ENCODE data around the gene CACYBP. TPM values are rescaled to one million over a fixed set of nuclear protein-coding genes. Genes with fewer than 3 reads are reported as not detected.

CACYBP gene
- total RNA-seq, 1 experiment from 2014 or later, result 194 TPM

GRCh38 chr1:174968750-174969244 lies 30.9 kb upstream of the CACYBP start:
- POLR2A ChIA-PET, result no interaction called here

GRCh38 chr1:174969977-174970376 lies 29.8 kb upstream of the CACYBP start:
- ChIA-PET CTCF (no interaction called here), RAD21 (ENCODE audit: low non-redundant PET in 1 of 2, low total read pairs in 2 of 2, uncharacterized antibody in 2 of 2, unreplicated experiment in 2 of 2) (no interaction called here), POLR2A (interaction anchor here (0.8 kb wide), 1 partner anchor 29 kb away, joined by 3 read pairs; no protein-coding TSS in a partner anchor)
- no peaks in the 10 kb centered on the region for H3K9me3 ChIP-seq (ENCODE audit: control insufficient read depth in 1 of 2, insufficient read depth in 1 of 2, low read depth in 1 of 2, low read length in 2 of 2)
- no peak overlapping the region for H2AFZ ChIP-seq (ENCODE audit: low read depth, low read length, poor library complexity, severe bottlenecking)
- H3K4me1 ChIP-seq (ENCODE audit: control insufficient read depth in 1 of 2, insufficient read depth in 2 of 2, low read length in 2 of 2), result peaks cover 0 to 2% of the 10 kb centered on the region in 2 experiments; a peak in 1 of 4 replicates
- no peaks in the 10 kb centered on the region for H3K79me2 ChIP-seq (ENCODE audit: insufficient read depth, low read length)
- H3K36me3 ChIP-seq (ENCODE audit: control insufficient read depth in 1 of 2, insufficient read depth in 2 of 2, low read length in 2 of 2), result no peaks in the 10 kb centered on the region
- no peak overlapping the region for H3K27ac ChIP-seq (ENCODE audit: low read depth, low read length)
- no peak overlapping the region for H3K4me3 ChIP-seq (replicated peaks in 1 of 2; ENCODE audit: low read depth in 1 of 2, low read length in 2 of 2)
- intact Hi-C loops (cut with micrococcal nuclease), result no loop called here
- H3K9ac ChIP-seq (ENCODE audit: low read length), result no peak overlapping the region
- TF ChIP-seq CEBPB (IDR thresholded peaks at IDR 0.05; ENCODE audit: low read depth), result no peak
- DNase-seq (ENCODE audit: low read depth, low spot score) (no peak), ATAC-seq (no peak)
- no peaks in the 10 kb centered on the region for H4K20me1 ChIP-seq (ENCODE audit: insufficient read depth)
- H3K4me2 ChIP-seq (ENCODE audit: low read length), result no peak overlapping the region
- no peaks in the 10 kb centered on the region for H3K27me3 ChIP-seq (ENCODE audit: insufficient read depth, low read length)
- no peaks in the 10 kb centered on the region for H3K9me2 ChIP-seq (ENCODE audit: insufficient read depth)
- BruUV-seq (replicated peaks), result no TSS peak

More at GRCh38 chr1:174968750-174969244, 30.9 kb upstream of the CACYBP start:
- no peaks in the 10 kb centered on the region for H3K9me3 ChIP-seq (ENCODE audit: control insufficient read depth in 1 of 2, insufficient read depth in 1 of 2, low read depth in 1 of 2, low read length in 2 of 2)
- no peaks in the 10 kb centered on the region for H4K20me1 ChIP-seq (ENCODE audit: insufficient read depth)
- no peak for ATAC-seq
- no peaks in the 10 kb centered on the region for H3K79me2 ChIP-seq (ENCODE audit: insufficient read depth, low read length)
- H2AFZ ChIP-seq (ENCODE audit: low read depth, low read length, poor library complexity, severe bottlenecking), result no peak overlapping the region
- TF ChIP-seq SP1 (IDR thresholded peaks at IDR 0.05; ENCODE audit: low read depth) (no peak), CBX3 (IDR thresholded peaks at IDR 0.05; ENCODE audit: low read depth) (no peak), YY1 (IDR thresholded peaks at IDR 0.05; ENCODE audit: extremely low read depth, insufficient replicate concordance, low read depth, low read length) (no peak), FOSL1 (IDR thresholded peaks at IDR 0.05; ENCODE audit: low read depth) (no peak), JUND (IDR thresholded peaks at IDR 0.05) (no peak), SIN3A (IDR thresholded peaks at IDR 0.05; ENCODE audit: low read depth) (no peak), ZBTB33 (IDR thresholded peaks at IDR 0.05; ENCODE audit: extremely low read depth, insufficient replicate concordance, low read length) (no peak)
- H3K9ac ChIP-seq (ENCODE audit: low read length), result no peak overlapping the region
- H3K4me1 ChIP-seq (ENCODE audit: control insufficient read depth in 1 of 2, insufficient read depth in 2 of 2, low read length in 2 of 2), result peaks cover 0 to 2% of the 10 kb centered on the region in 2 experiments; a peak in 1 of 4 replicates
- ChIA-PET RAD21 (ENCODE audit: low non-redundant PET in 1 of 2, low total read pairs in 2 of 2, uncharacterized antibody in 2 of 2, unreplicated experiment in 2 of 2) (no interaction called here), CTCF (no interaction called here)
- no peaks in the 10 kb centered on the region for H3K27me3 ChIP-seq (ENCODE audit: insufficient read depth, low read length)
- no peak overlapping the region for H3K4me3 ChIP-seq (replicated peaks in 1 of 2; ENCODE audit: low read depth in 1 of 2, low read length in 2 of 2)
- H3K9me2 ChIP-seq (ENCODE audit: insufficient read depth), result no peaks in the 10 kb centered on the region
- no peaks in the 10 kb centered on the region for H3K36me3 ChIP-seq (ENCODE audit: control insufficient read depth in 1 of 2, insufficient read depth in 2 of 2, low read length in 2 of 2)
- no peak overlapping the region for H3K27ac ChIP-seq (ENCODE audit: low read depth, low read length)
- DNase-seq (ENCODE audit: low read depth, low spot score), result no peak
- intact Hi-C loops (cut with micrococcal nuclease), result no loop called here
- H3K4me2 ChIP-seq (ENCODE audit: low read length), result no peak overlapping the region
- BruUV-seq (replicated peaks), result no TSS peak
